K562 treated with DMSO at 1 percent for 12 hours (cell line): ENCODE data around the gene VCX2. TPM values are rescaled to one million over a fixed set of nuclear protein-coding genes. Genes with fewer than 3 reads are reported as not detected.

Experiments
- total RNA-seq: library from RNA; unstranded; fragments of 300-600 nt; gene quantifications from 2 replicates; pipeline ENCODE4 v1.2.3, GENCODE V29; 2022; ENCODE audit not compliant: insufficient read depth

VCX2 gene
- total RNA-seq: not detected in 2 replicates

GRCh38 chrX:8171169-8171568 lies at the start of gene VCX2:
VCX2 (minus strand) TSS chrX:8171267; CDS start chrX:8170643, 624 bp downstream.

Other genes with a start within 250 kb of the VCX2 start
- 17.5 and 22.8 TPM in 2 replicates for gene PNPLA4, start 243.9 kb downstream of the VCX2 start, total RNA-seq